ENCODE data around the gene MANBA.

The MANBA gene

GRCh38 chr4:102772738-102773340 lies 12.1 kb upstream of the MANBA start:
- no peak for DNase-seq
- TF ChIP-seq CTCF (IDR thresholded peaks at IDR 0.05) = no peak
- H3K27me3 ChIP-seq = no peaks in the 10 kb centered on the region
- no peak overlapping the region for H3K4me3 ChIP-seq
- H3K36me3 ChIP-seq = no peaks in the 10 kb centered on the region
- H3K9me3 ChIP-seq = no peaks in the 10 kb centered on the region
- intact Hi-C loops (cut with DNase I; ENCODE audit: low total_unique reads) = no loop called here
- no peaks in the 10 kb centered on the region for H3K4me1 ChIP-seq
- H3K27ac ChIP-seq = no peak overlapping the region

GRCh38 chr4:102764901-102765300 lies 4.1 kb upstream of the MANBA start:
- Histone ChIP-seq H3K4me1 (peaks cover 0 to 7% (median 4%) of the 10 kb centered on the region in 4 donors), H3K9me3 (no peaks in the 10 kb centered on the region), H3K36me3 (no peaks in the 10 kb centered on the region), H3K27ac (no peak overlapping the region), H3K27me3 (no peaks in the 10 kb centered on the region), H3K4me3 (no peak overlapping the region)
- intact Hi-C loops (cut with DNase I; ENCODE audit: low total_unique reads) = loop anchor here (10.0 kb wide), 1 partner anchor 60 kb away; the partner anchor contains the start of gene UBE2D3
- DNase-seq = no peak
- TF ChIP-seq CTCF (IDR thresholded peaks at IDR 0.05) = no peak

GRCh38 chr4:102761906-102762305 lies 1.1 kb upstream of the MANBA start:
- no peaks in the 10 kb centered on the region for H3K27me3 ChIP-seq
- peaks cover 0 to 18% (median 8%) of the 10 kb centered on the region in 4 donors for H3K4me1 ChIP-seq
- H3K9me3 ChIP-seq = no peaks in the 10 kb centered on the region
- DNase-seq = no peak
- H3K4me3 ChIP-seq = peak overlapping the region; percentile 90 to 91
- intact Hi-C loops (cut with DNase I; ENCODE audit: low total_unique reads) = loop anchor here (2.0 to 10.0 kb wide), 2 partner anchors 63 to 107 kb away; partner anchors contain the start of genes CISD2 and UBE2D3
- TF ChIP-seq CTCF (IDR thresholded peaks at IDR 0.05) = no peak
- H3K27ac ChIP-seq = no peak overlapping the region
- H3K36me3 ChIP-seq = no peaks in the 10 kb centered on the region

GRCh38 chr4:102761296-102761701 lies 531 bp upstream of the MANBA start:
- H3K4me1 ChIP-seq = peaks cover 0 to 18% (median 8%) of the 10 kb centered on the region in 4 donors
- no peak for TF ChIP-seq CTCF (IDR thresholded peaks at IDR 0.05)
- no peak for DNase-seq
- intact Hi-C loops (cut with DNase I; ENCODE audit: low total_unique reads) = loop anchor here (2.0 to 10.0 kb wide), 2 partner anchors 64 to 108 kb away; partner anchors contain the start of genes CISD2 and UBE2D3
- H3K4me3 ChIP-seq = peak overlapping the region; percentile 90 to 91
- no peaks in the 10 kb centered on the region for H3K27me3 ChIP-seq
- no peaks in the 10 kb centered on the region for H3K9me3 ChIP-seq
- H3K36me3 ChIP-seq = no peaks in the 10 kb centered on the region
- peak overlapping the region; percentile 78 for H3K27ac ChIP-seq

GRCh38 chr4:102759831-102760644 lies 730 bp downstream of the MANBA start:
- DNase-seq = peak; percentile 70 to 81
- no peaks in the 10 kb centered on the region for H3K27me3 ChIP-seq
- peak overlapping the region; percentile 78 for H3K27ac ChIP-seq
- no peaks in the 10 kb centered on the region for H3K9me3 ChIP-seq
- no peaks in the 10 kb centered on the region for H3K36me3 ChIP-seq
- no peak for TF ChIP-seq CTCF (IDR thresholded peaks at IDR 0.05)
- H3K4me1 ChIP-seq = peaks cover 0 to 18% (median 8%) of the 10 kb centered on the region in 4 donors
- intact Hi-C loops (cut with DNase I; ENCODE audit: low total_unique reads) = loop anchor here (2.0 to 10.0 kb wide), 2 partner anchors 65 to 109 kb away; partner anchors contain the start of genes CISD2 and UBE2D3
- H3K4me3 ChIP-seq = peak overlapping the region; percentile 90 to 91
